Prostate gland (tissue), 2 donors: ENCODE measurements around the gene KLF7. TPM values are rescaled to one million over a fixed set of nuclear protein-coding genes. Genes with fewer than 3 reads are reported as not detected.

Source experiments
- DNase-seq: peaks from one replicate; pipeline ENCODE4 v3.0.0-alpha.2; 2019; ENCODE audit warnings: low spot score
- H3K27ac ChIP-seq, 2 donors: fragments of 200-600 bp; sonication (generic); 2 replicates each; pipeline ENCODE4 v1.5.1; 2017 to 2019
- H3K27me3 ChIP-seq: fragments of 200-600 bp; sonication (generic); replicated peaks from 2 replicates; pipeline ENCODE4 v1.5.1; 2019; ENCODE audit not compliant: insufficient read depth
- H3K36me3 ChIP-seq, 2 donors: fragments of 200-600 bp; sonication (generic); 1 replicate in 1 of 2; 2 replicates in 1 of 2; pipeline versions ENCODE4 v1.5.1 to v1.8.1; 2017 to 2019
- H3K4me1 ChIP-seq: fragments of 200-600 bp; sonication (generic); replicated peaks from 2 replicates; pipeline ENCODE4 v1.5.1; 2019
- H3K4me3 ChIP-seq, 2 donors: fragments of 200-600 bp; sonication (generic); 2 replicates each; pipeline ENCODE4 v1.5.1; 2017 to 2019
- H3K9me3 ChIP-seq: fragments of 200-600 bp; sonication (generic); 2 replicates; pipeline ENCODE4 v1.5.1; 2017
- CTCF ChIP-seq, 4 experiments: fragments of 200-600 bp in 2 of 4; fragments of 450-650 bp in 2 of 4; sonication (generic) in 2 of 4; IDR thresholded peaks; 1 replicate in 3 of 4; 2 replicates in 1 of 4; pipeline ENCODE4 v1.5.1; 2016 to 2019; ENCODE audit warnings: antibody characterized with exemption in 4 of 4, mild to moderate bottlenecking in 2 of 4, moderate library complexity in 2 of 4
- POLR2A ChIP-seq: fragments of 450-650 bp; IDR thresholded peaks from one replicate; pipeline ENCODE4 v1.6.1; 2016; ENCODE audit warnings: antibody characterized with exemption, mild to moderate bottlenecking
- POLR2AphosphoS5 ChIP-seq: sonication (generic); formaldehyde crosslinking; IDR thresholded peaks from one replicate; pipeline ENCODE4 v1.6.1; 2017; ENCODE audit warnings: antibody characterized with exemption
- WGBS: methylation state at CpG from one replicate; pipeline ENCODE4 v1.1.5; 2018; 5-methylcytosine and 5-hydroxymethylcytosine counted together
- intact Hi-C: fragments of 100-400 bp; cut with DNase I; formaldehyde crosslinking; loops from one replicate; pipeline ENCODE4 v1.14.2; 2022
- total RNA-seq, 2 donors: library from RNA; depleted of rRNA; stranded (reverse); fragments of >200 nt; gene quantifications; one replicate each; pipeline ENCODE4 v1.1.0, GENCODE V29; 2016

Gene KLF7
- total RNA-seq, 2 donors from 2014 or later, result 10.2 to 23.9 TPM

GRCh38 chr2:207151048-207151447, 14.7 kb downstream of the KLF7 start:
- Histone ChIP-seq H3K9me3 (no peaks in the 10 kb centered on the region), H3K27ac (no peak overlapping the region), H3K4me1 (peaks cover 5% of the 10 kb centered on the region), H3K27me3 (no peaks in the 10 kb centered on the region), H3K36me3 (no peaks in the 10 kb centered on the region), H3K4me3 (no peak overlapping the region)
- no peak for DNase-seq
- WGBS, result 63% methylated on average over 6 of the region's 6 CpGs
- intact Hi-C loops, result no loop called here
- TF ChIP-seq POLR2AphosphoS5 (no peak), POLR2A (no peak), CTCF (IDR thresholded peaks at IDR 0.05) (no peak)

GRCh38 chr2:207150284-207150683, 15.5 kb downstream of the KLF7 start:
- Histone ChIP-seq H3K27ac (no peak overlapping the region), H3K4me1 (peaks cover 5% of the 10 kb centered on the region), H3K27me3 (no peaks in the 10 kb centered on the region), H3K4me3 (no peak overlapping the region), H3K36me3 (no peaks in the 10 kb centered on the region), H3K9me3 (no peaks in the 10 kb centered on the region)
- intact Hi-C loops, result no loop called here
- 67% methylated on average over 5 of the region's 5 CpGs for WGBS
- TF ChIP-seq CTCF (IDR thresholded peaks at IDR 0.05) (no peak), POLR2AphosphoS5 (no peak), POLR2A (no peak)
- DNase-seq, result no peak

- H3K9me3 ChIP-seq, result no peaks in the 10 kb centered on the region
- WGBS, result 72% methylated on average over 7 of the region's 7 CpGs
- H3K27me3 ChIP-seq, result no peaks in the 10 kb centered on the region
- no peak for DNase-seq
- H3K27ac ChIP-seq, result no peak overlapping the region
- peaks cover 5% of the 10 kb centered on the region for H3K4me1 ChIP-seq
- no peaks in the 10 kb centered on the region for H3K36me3 ChIP-seq
- TF ChIP-seq CTCF (IDR thresholded peaks at IDR 0.05) (no peak), POLR2AphosphoS5 (no peak)
- intact Hi-C loops, result no loop called here
- no peak overlapping the region for H3K4me3 ChIP-seq
Observed at GRCh38 chr2:207149249-207150213, 16.2 kb downstream of the KLF7 start.

GRCh38 chr2:207148020-207148419, 17.7 kb downstream of the KLF7 start:
- TF ChIP-seq POLR2AphosphoS5, result peak; percentile 24
- TF ChIP-seq POLR2A, result no peak
- TF ChIP-seq CTCF (IDR thresholded peaks at IDR 0.05), result no peak
- Histone ChIP-seq H3K27ac (no peak overlapping the region), H3K36me3 (no peaks in the 10 kb centered on the region), H3K9me3 (no peaks in the 10 kb centered on the region), H3K4me1 (no peaks in the 10 kb centered on the region), H3K4me3 (no peak overlapping the region), H3K27me3 (no peaks in the 10 kb centered on the region)
- intact Hi-C loops, result no loop called here
- DNase-seq, result peak; percentile 38
- 84% methylated on average over 2 of the region's 2 CpGs for WGBS
